Body of pancreas (tissue), 4 donors: ENCODE measurements around the gene CRYZL1. TPM values are rescaled to one million over a fixed set of nuclear protein-coding genes. Genes with fewer than 3 reads are reported as not detected.
"Not testable (repeated sequence)": the region's sequence is repeated elsewhere in the genome, so short reads cannot be mapped to it uniquely, and the experiment has no call there.

ENCODE experiments used
- ATAC-seq: fragments of 150-250 bp; one replicate; pipeline ENCODE4 v1.9.1; 2016
- DNase-seq, 4 donors: peaks; one replicate each; pipeline ENCODE4 v3.0.0-alpha.2; 2019
- H3K27ac ChIP-seq, 4 donors: fragments of 200-600 bp; sonication (generic); 1 replicate in 3 of 4; 2 replicates in 1 of 4; pipeline versions ENCODE4 v1.5.1 to v1.6.1; 2016 to 2019; ENCODE audit warnings: mild to moderate bottlenecking in 1 of 4, mixed read lengths in 1 of 4, moderate library complexity in 1 of 4
- H3K27me3 ChIP-seq, 2 donors: fragments of 200-600 bp; sonication (generic); one replicate each; pipeline ENCODE4 v1.6.0; 2016; ENCODE audit warnings: mild to moderate bottlenecking in 1 of 2
- H3K36me3 ChIP-seq, 2 donors: fragments of 200-600 bp; sonication (generic); replicated peaks in 1 of 2; 2 replicates each; pipeline ENCODE4 v1.5.1; 2016; ENCODE audit warnings: low read depth in 2 of 2; ENCODE audit not compliant: insufficient read depth in 1 of 2
- H3K4me1 ChIP-seq: fragments of 200-600 bp; sonication (generic); one replicate; pipeline ENCODE4 v1.6.0; 2016
- H3K4me3 ChIP-seq, 2 donors: fragments of 200-600 bp; sonication (generic); 1 replicate in 1 of 2; 2 replicates in 1 of 2; pipeline ENCODE4 v1.5.1; 2016 to 2019
- H3K9me3 ChIP-seq, 3 donors: fragments of 200-600 bp; sonication (generic); 1 replicate in 2 of 3; 2 replicates in 1 of 3; pipeline ENCODE4 v1.5.1; 2016
- CTCF ChIP-seq, 7 experiments: fragments of 450-650 bp in 4 of 7; fragments of 200-600 bp in 3 of 7; sonication (generic) in 3 of 7; IDR thresholded peaks; one replicate each; pipeline ENCODE4 v1.5.1; 2016 to 2019; ENCODE audit warnings: antibody characterized with exemption in 7 of 7
- POLR2A ChIP-seq, 3 donors: fragments of 450-650 bp; IDR thresholded peaks; one replicate each; pipeline ENCODE4 v1.6.1; 2016; ENCODE audit warnings: antibody characterized with exemption in 3 of 3, mild to moderate bottlenecking in 2 of 3
- WGBS, 2 donors: methylation state at CpG; one replicate each; pipeline ENCODE4 v1.1.5; 2017; 5-methylcytosine and 5-hydroxymethylcytosine counted together
- intact Hi-C: fragments of 100-400 bp; cut with DNase I; formaldehyde crosslinking; loops from one replicate; pipeline ENCODE4 v1.15.1; 2023
- total RNA-seq, 2 donors: library from RNA; depleted of rRNA; stranded (reverse); fragments of >200 nt; gene quantifications; one replicate each; pipeline ENCODE4 v1.1.0, GENCODE V29; 2016

Gene CRYZL1
- total RNA-seq, 2 donors from 2014 or later, result 22.3 to 31.6 TPM

DNA sequence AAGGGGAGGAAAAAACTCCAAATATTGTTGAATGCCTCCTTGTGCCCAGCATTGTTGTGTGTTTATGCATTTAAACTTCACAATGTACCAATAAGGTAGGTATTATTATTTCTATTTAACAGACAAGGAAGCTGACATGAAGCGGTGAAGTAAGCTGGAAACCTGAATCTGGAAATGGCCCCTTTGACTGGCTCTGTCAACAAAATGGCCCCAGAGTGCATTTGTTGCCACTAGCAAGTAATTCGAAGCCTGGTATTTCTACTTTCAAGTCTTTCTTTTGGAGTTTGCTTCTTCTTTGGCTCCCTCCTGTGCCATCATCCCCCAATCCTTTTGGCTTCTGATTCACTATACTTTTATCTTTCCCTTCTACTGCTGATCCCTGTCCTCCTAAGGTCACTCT, 23.1 kb downstream of the CRYZL1 start:
- no peak overlapping the region for H3K27ac ChIP-seq

DNA sequence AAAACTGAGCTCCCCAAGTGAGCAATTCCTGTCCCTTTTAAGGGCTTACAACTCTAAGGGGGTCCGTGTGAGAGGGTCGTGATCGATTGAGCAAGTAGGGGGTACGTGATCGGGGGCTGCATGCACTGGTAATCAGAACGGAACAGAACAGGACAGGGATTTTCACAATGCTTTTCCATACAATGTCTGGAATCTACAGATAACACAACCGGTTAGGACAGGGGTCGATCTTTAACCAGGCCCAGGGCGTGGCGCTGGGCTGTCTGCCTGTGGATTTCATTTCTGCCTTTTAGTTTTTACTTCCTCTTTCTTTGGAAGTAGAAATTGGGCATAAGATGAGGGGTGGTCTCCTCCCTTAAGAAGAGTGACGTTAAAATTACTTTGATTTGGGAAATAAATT, 24.0 kb downstream of the CRYZL1 start:
- H3K4me3 ChIP-seq, H3K36me3 ChIP-seq, ATAC-seq, H3K27ac ChIP-seq, intact Hi-C loops, H3K27me3 ChIP-seq, H3K9me3 ChIP-seq, DNase-seq, H3K4me1 ChIP-seq: not testable (repeated sequence)
- 83 to 86% methylated on average over 11 of the region's 11 CpGs for WGBS, 2 donors

More for the DNA sequence above, 23.1 kb downstream of the CRYZL1 start:
- Histone ChIP-seq H3K27me3 (no peaks in the 10 kb centered on the region), H3K36me3 (peaks cover 3 to 4% of the 10 kb centered on the region in 2 donors), H3K9me3 (no peaks in the 10 kb centered on the region), H3K4me1 (no peaks in the 10 kb centered on the region), H3K4me3 (no peak overlapping the region)
- WGBS, 2 donors, result 93 to 94% methylated on average over 2 of the region's 2 CpGs
- no peak for ATAC-seq
- DNase-seq, result no peak
- intact Hi-C loops, result no loop called here
- TF ChIP-seq POLR2A (IDR thresholded peaks at IDR 0.05) (no peak), CTCF (IDR thresholded peaks at IDR 0.05) (no peak)

DNA sequence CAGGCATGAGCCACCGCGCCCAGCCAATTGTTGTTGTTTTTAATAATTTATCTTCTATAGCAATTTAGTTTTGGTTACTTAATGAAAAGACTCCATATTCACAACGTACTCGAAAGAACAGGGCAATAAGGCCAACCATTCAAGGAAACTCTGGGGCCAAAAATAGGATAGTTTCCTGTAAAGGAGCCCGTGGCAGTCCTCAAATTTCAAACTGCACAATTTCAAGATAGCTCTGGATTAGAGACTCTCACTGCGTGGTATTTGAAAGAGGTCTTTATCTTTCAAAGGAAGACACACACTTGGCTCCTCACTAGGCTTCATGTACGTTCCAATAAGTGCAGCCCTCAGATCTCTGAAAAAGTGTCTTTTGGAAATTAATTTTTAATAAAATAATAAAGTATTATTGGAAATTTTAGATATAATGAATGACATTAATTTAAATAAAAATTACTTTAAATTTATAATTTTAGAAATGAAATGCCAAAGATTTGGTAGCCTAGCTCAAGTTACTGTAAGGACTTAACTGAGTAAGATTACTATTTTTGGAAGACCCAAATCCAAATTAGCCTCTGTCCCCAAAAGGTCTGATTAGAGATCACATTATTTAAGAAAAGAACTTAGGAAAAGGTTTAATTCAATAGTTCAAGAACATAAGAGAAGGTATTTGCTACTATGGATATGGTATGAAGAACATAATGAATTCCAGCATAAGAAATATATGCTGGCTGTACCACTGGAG, 30.4 kb downstream of the CRYZL1 start:
- Histone ChIP-seq H3K4me1 (no peaks in the 10 kb centered on the region), H3K4me3 (no peak overlapping the region), H3K36me3 (peaks cover 0 to 2% of the 10 kb centered on the region in 2 donors), H3K9me3 (no peaks in the 10 kb centered on the region), H3K27ac (no peak overlapping the region), H3K27me3 (no peaks in the 10 kb centered on the region)
- DNase-seq (no peak), ATAC-seq (no peak)
- TF ChIP-seq POLR2A (IDR thresholded peaks at IDR 0.05) (no peak), CTCF (IDR thresholded peaks at IDR 0.05) (no peak)
- intact Hi-C loops, result no loop called here
- 92 to 94% methylated on average over 7 of the region's 7 CpGs for WGBS, 2 donors

GRCh38 chr21:33608559-33608958, 33.0 kb downstream of the CRYZL1 start:
- Histone ChIP-seq H3K27ac (no peak overlapping the region), H3K9me3 (no peaks in the 10 kb centered on the region), H3K27me3 (no peaks in the 10 kb centered on the region), H3K4me1 (no peaks in the 10 kb centered on the region), H3K4me3 (no peak overlapping the region), H3K36me3 (peaks cover 0 to 2% of the 10 kb centered on the region in 2 donors)
- ATAC-seq (no peak), DNase-seq (no peak)
- intact Hi-C loops, result no loop called here
- TF ChIP-seq CTCF (IDR thresholded peaks at IDR 0.05) (no peak), POLR2A (IDR thresholded peaks at IDR 0.05) (no peak)
- 45 to 79% methylated on average over 1 of the region's 1 CpG for WGBS, 2 donors

- Histone ChIP-seq H3K9me3 (no peaks in the 10 kb centered on the region), H3K27ac (no peak overlapping the region), H3K4me3 (no peak overlapping the region), H3K4me1 (no peaks in the 10 kb centered on the region), H3K27me3 (no peaks in the 10 kb centered on the region), H3K36me3 (peaks cover 0 to 15% of the 10 kb centered on the region in 2 donors)
- no peak for TF ChIP-seq CTCF (IDR thresholded peaks at IDR 0.05)
- TF ChIP-seq POLR2A (IDR thresholded peaks at IDR 0.05), result no peak
- no peak for DNase-seq
- intact Hi-C loops, result no loop called here
- no peak for ATAC-seq
- WGBS, 2 donors, result 81 to 89% methylated on average over 1 of the region's 1 CpG
Measured at GRCh38 chr21:33598051-33598450, 43.5 kb downstream of the CRYZL1 start.
